ENCODE results near the gene CAMK2D.

Gene CAMK2D

GRCh38 chr4:113528395-113528794 is 233.1 kb downstream of the CAMK2D start:
- no peaks in the 10 kb centered on the region for H3K9me3 ChIP-seq (ENCODE audit: control insufficient read depth, insufficient read depth, low read length)
- H3K27me3 ChIP-seq (ENCODE audit: control insufficient read depth, insufficient read depth, low read length) = no peaks in the 10 kb centered on the region
- H3K36me3 ChIP-seq (ENCODE audit: control insufficient read depth, insufficient read depth, low read length) = no peaks in the 10 kb centered on the region
- H3K27ac ChIP-seq (ENCODE audit: low read depth, low read length) = no peak overlapping the region
- peaks cover 17% of the 10 kb centered on the region; the same call in 1 of the 2 replicates for H3K4me1 ChIP-seq (ENCODE audit: control insufficient read depth, insufficient read depth, low read length)
- H3K4me3 ChIP-seq (ENCODE audit: low read depth, low read length) = no peak overlapping the region
- H3K9ac ChIP-seq (ENCODE audit: low read depth, low read length) = no peak overlapping the region

- Histone ChIP-seq H3K9me3 (ENCODE audit: control insufficient read depth, insufficient read depth, low read length) (no peaks in the 10 kb centered on the region), H3K4me3 (ENCODE audit: low read depth, low read length) (no peak overlapping the region), H3K27ac (ENCODE audit: low read depth, low read length) (no peak overlapping the region), H3K27me3 (ENCODE audit: control insufficient read depth, insufficient read depth, low read length) (no peaks in the 10 kb centered on the region), H3K36me3 (ENCODE audit: control insufficient read depth, insufficient read depth, low read length) (no peaks in the 10 kb centered on the region), H3K9ac (ENCODE audit: low read depth, low read length) (no peak overlapping the region), H3K4me1 (ENCODE audit: control insufficient read depth, insufficient read depth, low read length) (peaks cover 17% of the 10 kb centered on the region; the same call in 1 of the 2 replicates)
Observed at GRCh38 chr4:113525521-113525920, 236.0 kb downstream of the CAMK2D start.

GRCh38 chr4:113524505-113525186 is 236.9 kb downstream of the CAMK2D start:
- Histone ChIP-seq H3K9ac (ENCODE audit: low read depth, low read length) (no peak overlapping the region), H3K36me3 (ENCODE audit: control insufficient read depth, insufficient read depth, low read length) (no peaks in the 10 kb centered on the region), H3K27me3 (ENCODE audit: control insufficient read depth, insufficient read depth, low read length) (no peaks in the 10 kb centered on the region), H3K4me3 (ENCODE audit: low read depth, low read length) (no peak overlapping the region), H3K4me1 (ENCODE audit: control insufficient read depth, insufficient read depth, low read length) (peaks cover 17% of the 10 kb centered on the region; the same call in 1 of the 2 replicates), H3K27ac (ENCODE audit: low read depth, low read length) (no peak overlapping the region), H3K9me3 (ENCODE audit: control insufficient read depth, insufficient read depth, low read length) (no peaks in the 10 kb centered on the region)

- Histone ChIP-seq H3K9ac (ENCODE audit: low read depth, low read length) (no peak overlapping the region), H3K36me3 (ENCODE audit: control insufficient read depth, insufficient read depth, low read length) (no peaks in the 10 kb centered on the region), H3K4me1 (ENCODE audit: control insufficient read depth, insufficient read depth, low read length) (peaks cover 16% of the 10 kb centered on the region; the same call in 1 of the 2 replicates)
Observed at GRCh38 chr4:113524096-113524495, 237.4 kb downstream of the CAMK2D start.

GRCh38 chr4:113522433-113522832 is 239.1 kb downstream of the CAMK2D start:
- no peak overlapping the region for H3K27ac ChIP-seq (ENCODE audit: low read depth, low read length)
- peaks cover 7% of the 10 kb centered on the region; the same call in 1 of the 2 replicates for H3K4me1 ChIP-seq (ENCODE audit: control insufficient read depth, insufficient read depth, low read length)
- no peaks in the 10 kb centered on the region for H3K27me3 ChIP-seq (ENCODE audit: control insufficient read depth, insufficient read depth, low read length)
- H3K4me3 ChIP-seq (ENCODE audit: low read depth, low read length) = no peak overlapping the region
- no peaks in the 10 kb centered on the region for H3K9me3 ChIP-seq (ENCODE audit: control insufficient read depth, insufficient read depth, low read length)
- no peak overlapping the region for H3K9ac ChIP-seq (ENCODE audit: low read depth, low read length)
- H3K36me3 ChIP-seq (ENCODE audit: control insufficient read depth, insufficient read depth, low read length) = no peaks in the 10 kb centered on the region

More at GRCh38 chr4:113524096-113524495, 237.4 kb downstream of the CAMK2D start:
- Histone ChIP-seq H3K4me3 (ENCODE audit: low read depth, low read length) (no peak overlapping the region), H3K27me3 (ENCODE audit: control insufficient read depth, insufficient read depth, low read length) (no peaks in the 10 kb centered on the region), H3K27ac (ENCODE audit: low read depth, low read length) (no peak overlapping the region), H3K9me3 (ENCODE audit: control insufficient read depth, insufficient read depth, low read length) (no peaks in the 10 kb centered on the region)

- H3K36me3 ChIP-seq (ENCODE audit: control insufficient read depth, insufficient read depth, low read length) = 0 out of 2 replicates have a peak, but pooled peaks cover 3% of the 10 kb centered on the region
- H3K9ac ChIP-seq (ENCODE audit: low read depth, low read length) = no peak overlapping the region
- H3K9me3 ChIP-seq (ENCODE audit: control insufficient read depth, insufficient read depth, low read length) = no peaks in the 10 kb centered on the region
- no peak overlapping the region for H3K4me3 ChIP-seq (ENCODE audit: low read depth, low read length)
- H3K4me1 ChIP-seq (ENCODE audit: control insufficient read depth, insufficient read depth, low read length) = no peaks in the 10 kb centered on the region
- H3K27me3 ChIP-seq (ENCODE audit: control insufficient read depth, insufficient read depth, low read length) = no peaks in the 10 kb centered on the region
- no peak overlapping the region for H3K27ac ChIP-seq (ENCODE audit: low read depth, low read length)
Observed at GRCh38 chr4:113513382-113513781, 248.2 kb downstream of the CAMK2D start.

- Histone ChIP-seq H3K4me1 (ENCODE audit: control insufficient read depth, insufficient read depth, low read length) (no peaks in the 10 kb centered on the region), H3K9ac (ENCODE audit: low read depth, low read length) (no peak overlapping the region), H3K27ac (ENCODE audit: low read depth, low read length) (no peak overlapping the region), H3K4me3 (ENCODE audit: low read depth, low read length) (no peak overlapping the region), H3K27me3 (ENCODE audit: control insufficient read depth, insufficient read depth, low read length) (no peaks in the 10 kb centered on the region), H3K9me3 (ENCODE audit: control insufficient read depth, insufficient read depth, low read length) (no peaks in the 10 kb centered on the region), H3K36me3 (ENCODE audit: control insufficient read depth, insufficient read depth, low read length) (0 out of 2 replicates have a peak, but pooled peaks cover 3% of the 10 kb centered on the region)
Observed at GRCh38 chr4:113512880-113513279, 248.7 kb downstream of the CAMK2D start.

GRCh38 chr4:113511944-113512343 is 249.6 kb downstream of the CAMK2D start:
- no peaks in the 10 kb centered on the region for H3K9me3 ChIP-seq (ENCODE audit: control insufficient read depth, insufficient read depth, low read length)
- H3K4me1 ChIP-seq (ENCODE audit: control insufficient read depth, insufficient read depth, low read length) = no peaks in the 10 kb centered on the region
- no peak overlapping the region for H3K9ac ChIP-seq (ENCODE audit: low read depth, low read length)
- 0 out of 2 replicates have a peak, but pooled peaks cover 3% of the 10 kb centered on the region for H3K36me3 ChIP-seq (ENCODE audit: control insufficient read depth, insufficient read depth, low read length)
- H3K27me3 ChIP-seq (ENCODE audit: control insufficient read depth, insufficient read depth, low read length) = no peaks in the 10 kb centered on the region
- H3K27ac ChIP-seq (ENCODE audit: low read depth, low read length) = no peak overlapping the region
- no peak overlapping the region for H3K4me3 ChIP-seq (ENCODE audit: low read depth, low read length)

GRCh38 chr4:113509851-113510250 is 251.7 kb downstream of the CAMK2D start:
- H3K4me3 ChIP-seq (ENCODE audit: low read depth, low read length) = no peak overlapping the region
- no peak overlapping the region for H3K9ac ChIP-seq (ENCODE audit: low read depth, low read length)
- no peaks in the 10 kb centered on the region for H3K27me3 ChIP-seq (ENCODE audit: control insufficient read depth, insufficient read depth, low read length)
- no peak overlapping the region for H3K27ac ChIP-seq (ENCODE audit: low read depth, low read length)
- no peaks in the 10 kb centered on the region for H3K9me3 ChIP-seq (ENCODE audit: control insufficient read depth, insufficient read depth, low read length)
- H3K4me1 ChIP-seq (ENCODE audit: control insufficient read depth, insufficient read depth, low read length) = no peaks in the 10 kb centered on the region
- 0 out of 2 replicates have a peak, but pooled peaks cover 3% of the 10 kb centered on the region for H3K36me3 ChIP-seq (ENCODE audit: control insufficient read depth, insufficient read depth, low read length)

- no peak overlapping the region for H3K9ac ChIP-seq (ENCODE audit: low read depth, low read length)
- 0 out of 2 replicates have a peak, but pooled peaks cover 3% of the 10 kb centered on the region for H3K4me1 ChIP-seq (ENCODE audit: control insufficient read depth, insufficient read depth, low read length)
- H3K4me3 ChIP-seq (ENCODE audit: low read depth, low read length) = no peak overlapping the region
- H3K9me3 ChIP-seq (ENCODE audit: control insufficient read depth, insufficient read depth, low read length) = no peaks in the 10 kb centered on the region
- no peak overlapping the region for H3K27ac ChIP-seq (ENCODE audit: low read depth, low read length)
- no peaks in the 10 kb centered on the region for H3K36me3 ChIP-seq (ENCODE audit: control insufficient read depth, insufficient read depth, low read length)
- no peaks in the 10 kb centered on the region for H3K27me3 ChIP-seq (ENCODE audit: control insufficient read depth, insufficient read depth, low read length)
Observed at GRCh38 chr4:113505044-113505443, 256.5 kb downstream of the CAMK2D start.

- no peaks in the 10 kb centered on the region for H3K27me3 ChIP-seq (ENCODE audit: control insufficient read depth, insufficient read depth, low read length)
- H3K4me3 ChIP-seq (ENCODE audit: low read depth, low read length) = no peak overlapping the region
- no peaks in the 10 kb centered on the region for H3K36me3 ChIP-seq (ENCODE audit: control insufficient read depth, insufficient read depth, low read length)
- no peak overlapping the region for H3K9ac ChIP-seq (ENCODE audit: low read depth, low read length)
- no peaks in the 10 kb centered on the region for H3K9me3 ChIP-seq (ENCODE audit: control insufficient read depth, insufficient read depth, low read length)
- H3K27ac ChIP-seq (ENCODE audit: low read depth, low read length) = no peak overlapping the region
- H3K4me1 ChIP-seq (ENCODE audit: control insufficient read depth, insufficient read depth, low read length) = 0 out of 2 replicates have a peak, but pooled peaks cover 3% of the 10 kb centered on the region
Observed at GRCh38 chr4:113504422-113504821, 257.1 kb downstream of the CAMK2D start.
